NCI-H345 treated with DMSO at 0.1 percent for 48 hours (cell line): Measurements from ENCODE around the gene FFAR2.
"Not testable (repeated sequence)": the region's sequence is repeated elsewhere in the genome, so short reads cannot be mapped to it uniquely, and the experiment has no call there.

Experiments
- DNase-seq: peaks from one replicate; lab custom pipeline; 2025; ENCODE audit not compliant: unreplicated experiment; lab: John Stamatoyannopoulos, UW

Gene FFAR2

DNA sequence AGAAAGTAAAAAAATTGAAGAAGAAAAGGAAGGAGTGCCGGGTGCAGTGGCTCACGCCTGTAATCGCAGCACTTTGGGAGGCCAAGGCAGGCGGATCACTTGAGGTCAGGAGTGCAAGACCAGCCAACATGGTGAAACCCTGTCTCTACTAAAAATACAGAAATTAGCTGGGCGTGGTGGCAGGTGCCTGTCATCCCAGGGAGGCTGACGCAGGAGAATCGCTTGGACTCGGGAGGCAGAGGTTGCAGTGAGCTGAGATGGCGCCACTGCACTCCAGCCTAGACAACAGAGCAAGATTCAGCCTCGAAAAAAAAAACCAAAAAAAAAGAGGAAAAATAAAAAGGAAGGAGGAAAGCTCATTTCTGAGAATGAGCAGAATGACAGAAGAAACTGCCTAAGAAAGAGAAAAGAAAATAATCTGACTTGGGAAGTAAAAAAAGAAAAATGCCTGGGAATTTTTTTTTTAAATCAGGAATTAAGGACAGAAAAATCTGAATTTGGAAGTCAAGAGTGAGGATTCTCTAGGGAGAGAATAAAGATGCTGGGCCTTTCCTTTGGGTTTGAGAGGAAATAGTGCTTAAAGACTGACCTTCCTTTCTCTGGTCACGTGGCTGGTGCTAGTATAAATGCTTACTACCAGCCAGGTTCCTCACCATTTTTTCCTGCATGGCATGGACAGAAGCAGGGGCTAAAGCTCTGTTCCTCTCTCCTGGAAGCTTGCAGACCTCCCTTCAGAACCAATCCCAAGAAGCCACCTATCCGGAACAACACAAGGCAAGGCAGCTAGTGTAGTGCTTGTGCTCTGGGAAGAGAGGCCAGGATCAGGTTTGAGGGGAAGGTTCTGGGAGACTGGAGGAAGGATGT is at the start of gene FFAR2:
TSS of gene FFAR2 (plus strand) at position 652 of the 864 bp plus-strand sequence. CDS start 1,458 bp downstream, outside the sequence.
- no peak for DNase-seq

DNA sequence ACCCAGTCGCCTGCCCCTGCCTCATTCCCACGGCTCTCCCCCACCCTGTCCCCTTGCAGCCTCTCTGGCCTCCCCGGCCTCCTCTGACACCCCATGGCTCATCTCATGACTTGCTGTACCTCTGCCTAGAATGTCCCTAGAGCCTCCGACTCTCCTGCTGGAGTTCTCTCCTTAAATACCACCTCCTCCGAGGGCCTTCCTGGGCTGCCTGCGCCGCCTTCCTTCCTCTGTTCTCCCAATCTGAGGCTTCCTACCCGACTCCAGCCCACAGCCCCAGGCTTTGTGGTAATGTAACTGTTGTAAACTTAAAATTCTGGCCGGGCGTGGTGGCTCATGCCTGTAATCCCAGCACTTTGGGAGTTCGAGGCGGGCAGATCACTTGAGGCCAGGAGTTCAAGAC is 49.5 kb upstream of the FFAR2 start:
- DNase-seq = no peak

DNA sequence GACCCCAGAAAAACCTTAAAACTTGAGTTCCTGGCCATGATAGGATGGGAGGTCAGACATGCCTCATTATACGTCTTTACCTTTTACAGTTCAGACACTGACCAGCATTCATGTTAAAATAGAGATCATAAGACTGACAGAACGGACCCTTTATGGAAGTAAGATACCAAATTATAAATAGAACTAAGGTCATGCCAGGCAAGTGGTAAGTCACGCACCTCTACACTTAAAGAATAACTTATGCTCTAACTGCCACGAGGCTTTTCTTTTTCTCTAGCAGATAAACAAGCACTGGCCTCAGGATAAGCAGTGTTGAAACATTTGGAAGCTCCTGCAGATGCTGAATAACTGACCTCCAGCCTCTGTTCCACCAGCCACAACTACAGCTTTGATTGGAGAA is 48.8 kb upstream of the FFAR2 start:
- DNase-seq = no peak

DNA sequence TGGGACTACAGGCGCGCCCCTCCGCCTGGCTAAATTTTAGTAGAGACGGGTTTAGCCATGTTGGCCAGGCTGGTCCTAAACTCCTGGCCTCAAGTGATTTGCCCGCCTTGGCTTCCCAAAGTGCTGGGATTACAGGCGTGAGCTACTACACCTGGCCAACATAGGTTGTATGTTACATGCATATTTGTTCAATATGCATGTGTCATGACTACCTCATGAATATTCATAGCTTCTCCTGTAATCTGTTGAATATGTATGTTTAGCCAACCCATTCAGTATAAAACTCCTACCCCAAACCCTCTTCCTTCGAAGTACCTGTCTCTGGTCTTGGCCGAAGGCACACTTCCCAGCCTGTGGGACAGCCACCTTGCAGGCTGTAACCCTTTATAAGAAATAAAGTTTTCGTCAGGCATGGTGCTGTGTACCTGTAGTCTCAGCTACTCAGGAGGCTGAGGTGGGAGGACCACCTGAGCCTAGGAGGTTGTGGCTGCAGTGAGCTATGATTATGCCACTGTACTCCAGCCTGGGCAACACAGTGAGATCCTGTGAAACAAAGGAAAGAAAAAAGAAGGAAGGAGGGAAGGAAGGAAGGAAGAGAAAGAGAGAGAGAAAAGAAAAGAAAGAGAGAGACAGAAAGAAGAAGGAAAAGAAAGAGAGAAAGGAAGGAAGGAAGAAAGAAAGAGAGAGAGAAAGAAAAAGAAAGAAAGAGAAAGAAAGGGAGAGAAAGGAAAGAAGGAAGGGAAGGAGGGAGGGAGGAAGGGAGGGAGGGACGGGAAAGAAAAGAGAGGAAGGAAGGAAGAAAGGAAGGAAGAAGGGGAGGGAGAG is 47.9 kb upstream of the FFAR2 start:
- no peak for DNase-seq

DNA sequence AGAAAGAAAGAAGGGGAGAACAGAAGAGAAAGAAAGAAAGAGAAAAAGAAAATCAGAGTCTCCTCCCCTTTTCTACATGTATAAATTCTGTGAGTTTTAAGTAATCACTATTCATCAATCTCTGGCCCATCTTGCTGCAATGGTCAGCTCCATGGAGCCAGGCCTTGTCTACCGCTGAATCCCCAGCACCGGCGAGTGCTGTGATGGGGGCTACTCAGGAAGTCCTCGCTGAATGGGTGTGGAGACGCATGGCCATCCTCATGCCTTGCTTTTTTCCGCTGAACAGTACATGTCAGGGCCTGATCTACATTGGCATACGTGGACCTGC is 47.3 kb upstream of the FFAR2 start:
- no peak for DNase-seq

DNA sequence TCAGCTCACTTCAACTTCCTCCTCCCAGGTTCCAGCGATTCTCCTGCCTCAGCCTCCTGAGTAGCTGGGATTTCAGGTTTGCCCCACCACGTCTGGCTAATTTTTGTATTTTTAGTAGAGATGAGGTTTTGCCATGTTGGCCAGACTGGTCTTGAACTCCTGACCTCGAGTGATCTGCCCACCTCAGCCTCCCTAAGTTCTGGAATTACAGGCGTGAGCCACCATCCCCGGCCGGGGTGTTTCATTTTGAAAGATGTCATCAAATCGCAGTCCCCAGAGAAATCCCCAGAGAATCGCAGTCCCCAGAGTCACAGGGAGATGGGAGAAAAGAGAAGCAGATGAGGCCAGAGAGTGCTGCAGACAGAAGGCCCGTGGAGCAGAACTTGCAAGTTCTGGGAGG is 46.6 kb upstream of the FFAR2 start:
- DNase-seq = not testable (repeated sequence)

DNA sequence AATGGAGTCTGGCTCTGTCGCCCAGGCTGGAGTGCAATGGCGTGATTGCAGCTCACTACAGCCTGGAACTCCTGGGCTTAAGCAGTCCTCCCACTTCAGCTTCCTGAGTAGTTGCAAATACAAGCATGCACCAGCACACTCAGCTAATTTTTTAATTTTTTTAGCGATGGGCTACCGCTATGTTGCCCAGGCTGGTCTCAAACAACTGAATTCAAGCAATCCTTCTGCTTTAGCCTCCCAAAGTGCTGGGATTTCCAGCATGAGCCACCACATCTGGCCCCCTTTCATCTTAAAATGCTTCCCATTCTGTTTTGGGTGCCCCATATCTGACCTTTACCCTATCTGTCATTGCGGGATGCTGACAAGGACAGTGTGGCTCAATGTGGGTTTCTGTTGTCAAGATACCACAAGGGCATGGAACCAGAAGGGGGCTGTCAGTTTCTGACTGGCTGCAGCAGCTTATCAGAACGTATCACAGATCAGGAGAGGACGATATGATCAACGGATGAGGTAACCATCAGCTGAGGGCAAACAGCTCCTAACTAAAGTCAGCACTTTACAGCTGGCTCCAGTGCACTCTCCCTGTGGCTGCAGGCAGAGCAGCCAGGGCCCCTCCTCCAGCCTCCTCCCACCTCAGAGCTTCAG is 44.8 kb upstream of the FFAR2 start:
- no peak for DNase-seq

DNA sequence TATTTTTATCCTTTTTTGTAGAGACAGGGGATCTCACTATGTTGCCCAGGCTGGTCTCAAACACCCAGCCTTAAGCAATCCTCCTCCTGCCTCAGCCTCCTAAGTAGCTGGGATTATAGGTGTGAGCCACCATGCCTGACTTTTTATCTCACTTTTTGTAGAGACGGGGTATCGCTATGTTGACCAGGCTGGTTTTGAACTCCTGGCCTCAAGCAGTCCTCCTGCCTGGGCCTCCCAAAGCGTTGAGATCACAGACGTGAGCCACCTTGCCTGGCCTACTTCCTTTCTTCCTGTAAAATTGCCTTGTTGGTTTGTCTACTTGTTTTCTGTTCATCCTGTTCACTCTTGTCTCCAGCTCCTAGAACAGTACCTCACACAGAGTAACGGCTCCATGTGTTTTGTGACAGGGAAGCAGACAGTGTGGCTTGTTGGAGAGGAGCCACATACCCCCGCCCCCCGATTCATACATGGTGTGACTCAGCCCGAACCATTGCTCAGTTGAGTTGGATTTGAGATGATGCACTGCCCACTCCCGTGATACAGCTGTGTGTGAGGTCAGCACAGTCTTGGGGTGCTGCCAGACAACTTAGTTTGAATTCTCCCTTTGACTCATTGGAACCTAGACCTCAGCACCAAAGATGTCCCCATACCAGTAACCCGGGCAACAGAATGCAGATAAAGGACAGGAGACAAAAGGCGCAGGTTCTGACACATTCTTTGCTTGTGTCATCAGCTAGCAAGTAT is 43.0 kb upstream of the FFAR2 start:
- no peak for DNase-seq

DNA sequence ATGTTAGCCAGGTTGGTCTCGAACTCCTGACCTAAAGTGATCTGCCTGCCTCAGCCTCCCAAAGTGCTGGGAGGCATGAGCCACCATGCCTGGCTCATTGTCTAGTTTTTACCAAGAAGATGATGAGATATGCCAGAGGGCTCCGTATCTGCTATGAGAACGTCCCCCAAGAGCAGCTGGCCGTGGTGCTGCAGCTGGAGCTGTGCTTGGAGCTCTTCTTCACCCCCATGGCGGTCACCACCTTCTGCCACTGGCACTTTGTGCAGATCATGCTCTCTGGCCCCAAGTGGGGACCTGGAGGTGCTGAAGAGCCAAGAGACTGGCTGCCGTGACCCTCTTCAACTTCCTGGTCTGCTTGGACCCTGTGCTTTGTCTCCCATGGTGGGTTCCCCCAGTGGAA is 40.4 kb upstream of the FFAR2 start:
- no peak for DNase-seq

DNA sequence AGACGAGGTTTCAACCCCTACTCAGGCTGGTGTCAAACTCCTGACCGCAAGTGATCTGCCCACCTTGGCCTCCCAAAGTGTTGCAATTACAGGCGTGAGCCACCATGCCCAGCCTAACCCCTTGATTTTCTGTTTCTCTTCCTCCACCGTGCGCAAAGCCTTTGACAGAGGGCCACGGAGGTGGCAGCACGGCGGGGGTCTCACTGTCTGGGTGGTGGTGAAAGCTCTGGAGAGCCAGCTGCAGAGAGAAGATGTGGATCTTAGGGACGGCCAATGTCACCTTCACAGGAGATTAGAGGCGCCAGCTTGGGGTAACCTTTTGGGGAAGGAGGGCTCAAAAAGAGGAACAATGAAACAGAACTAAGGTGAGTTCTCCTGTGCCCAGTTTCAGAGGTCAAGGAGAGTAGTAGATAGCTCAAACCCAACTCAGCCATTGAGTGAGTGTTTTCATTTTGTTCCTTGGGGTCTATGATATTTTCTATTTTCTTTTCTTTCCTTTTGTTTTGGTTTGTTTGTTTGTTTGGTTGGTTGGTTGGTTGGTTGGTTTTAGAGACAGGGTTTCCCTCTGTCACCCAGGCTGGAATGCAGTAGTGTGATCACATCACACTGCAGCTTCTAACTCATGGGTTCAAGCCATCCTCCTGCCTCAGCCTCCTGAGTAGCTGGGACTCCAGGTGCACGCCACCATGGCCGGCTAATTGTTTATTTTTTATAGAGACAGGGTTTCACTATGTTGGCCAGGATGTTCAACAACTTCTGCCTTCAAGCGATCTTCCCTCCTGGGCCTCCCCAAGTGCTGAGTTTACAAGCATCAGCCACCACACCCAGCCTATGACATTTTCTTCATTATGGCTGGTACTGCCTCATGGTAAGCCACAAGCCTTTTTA is 39.5 kb upstream of the FFAR2 start:
- no peak for DNase-seq

DNA sequence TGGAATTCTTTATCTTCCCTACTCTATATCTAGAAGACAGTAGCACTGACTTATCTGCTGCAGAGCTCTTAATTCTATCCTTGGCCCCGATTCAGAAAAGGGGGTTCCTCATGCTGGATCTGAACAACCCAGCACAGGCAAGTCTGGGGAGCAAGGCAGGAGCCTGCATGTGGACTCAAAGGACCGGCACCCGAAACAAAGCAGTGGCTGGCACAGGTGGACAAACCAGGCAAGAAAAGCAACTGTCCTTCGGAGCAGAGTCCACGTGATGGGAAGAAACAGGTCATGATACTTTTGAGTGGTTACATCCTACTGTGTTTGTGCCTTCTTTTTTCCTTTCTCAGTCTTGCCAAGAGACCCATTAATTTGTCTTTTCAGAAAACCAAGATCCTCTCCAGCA is 38.9 kb upstream of the FFAR2 start:
- DNase-seq = no peak

DNA sequence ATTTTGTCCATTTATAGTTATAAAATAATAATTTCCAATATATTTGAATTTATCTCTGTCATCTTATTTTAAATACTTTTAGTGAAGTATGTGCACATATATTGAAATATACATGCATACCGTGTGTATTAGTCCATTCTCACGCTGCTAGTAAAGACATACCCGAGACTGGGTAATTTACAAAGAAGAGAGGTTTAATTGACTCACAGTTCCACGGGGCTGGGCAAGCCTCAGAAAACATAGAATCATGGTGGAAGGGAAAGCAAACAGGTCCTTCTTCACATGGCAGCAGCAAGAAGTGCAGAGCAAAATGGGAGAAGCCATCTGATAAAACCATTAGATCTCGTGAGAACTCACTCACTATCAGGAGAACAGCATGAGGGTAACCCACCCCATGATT is 37.6 kb upstream of the FFAR2 start:
- no peak for DNase-seq

DNA sequence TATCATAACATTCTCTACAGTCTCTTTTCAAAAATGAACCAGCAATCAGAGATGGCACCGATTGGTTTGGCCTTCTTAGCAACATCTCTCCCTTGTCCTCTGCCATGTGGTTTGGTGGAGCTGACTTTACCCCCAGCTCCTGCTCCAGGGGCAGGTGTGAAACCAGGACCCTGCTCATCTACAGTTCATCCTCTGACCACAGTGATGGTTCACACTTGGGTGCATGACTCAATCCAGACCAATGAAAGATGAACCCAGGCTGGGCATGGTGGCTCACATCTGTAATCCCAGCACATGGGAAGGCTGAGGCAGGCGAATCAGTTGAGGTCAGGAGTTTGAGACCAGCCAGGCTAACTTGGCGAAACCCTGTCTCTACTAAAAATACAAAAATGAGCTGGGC is 33.6 kb upstream of the FFAR2 start:
- no peak for DNase-seq

DNA sequence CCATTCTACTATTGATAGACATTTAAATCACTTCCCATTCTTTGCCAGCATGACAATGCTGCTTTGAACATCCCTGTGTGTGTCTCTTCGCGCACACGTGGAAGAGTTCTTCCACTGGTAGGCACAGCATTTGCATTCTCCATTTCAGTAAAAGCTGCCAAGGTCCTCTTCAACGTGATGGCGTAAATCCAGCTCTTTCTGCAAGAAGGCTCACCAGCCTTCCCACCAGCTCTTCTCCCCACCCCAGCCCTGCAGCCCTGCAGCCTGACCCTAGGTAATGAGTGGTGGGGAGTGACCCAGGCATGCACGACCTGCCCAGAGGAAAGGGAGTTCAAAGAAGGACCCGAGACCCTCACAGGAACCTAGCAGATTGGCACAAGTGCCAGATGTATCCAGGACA is 31.7 kb upstream of the FFAR2 start:
- no peak for DNase-seq

DNA sequence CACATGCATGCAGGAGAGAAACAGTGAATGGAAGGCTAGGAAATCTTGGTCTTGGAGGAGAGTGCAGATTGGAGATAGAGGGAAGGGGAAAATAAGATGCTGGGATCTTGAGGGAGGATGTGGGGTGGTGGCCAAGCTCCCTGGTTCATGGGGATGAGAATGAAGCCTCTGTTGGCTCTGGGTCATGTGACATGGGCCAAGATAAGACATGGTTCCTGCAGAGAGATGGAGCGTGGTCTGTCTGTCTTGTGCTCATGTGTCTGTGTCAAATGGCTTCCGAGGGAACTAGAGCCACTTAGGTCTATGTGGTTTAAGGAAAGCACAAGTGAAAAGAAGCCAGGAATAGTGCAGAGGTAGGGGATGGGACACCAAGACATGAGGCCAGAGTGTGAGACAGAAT is 30.8 kb upstream of the FFAR2 start:
- DNase-seq = no peak

DNA sequence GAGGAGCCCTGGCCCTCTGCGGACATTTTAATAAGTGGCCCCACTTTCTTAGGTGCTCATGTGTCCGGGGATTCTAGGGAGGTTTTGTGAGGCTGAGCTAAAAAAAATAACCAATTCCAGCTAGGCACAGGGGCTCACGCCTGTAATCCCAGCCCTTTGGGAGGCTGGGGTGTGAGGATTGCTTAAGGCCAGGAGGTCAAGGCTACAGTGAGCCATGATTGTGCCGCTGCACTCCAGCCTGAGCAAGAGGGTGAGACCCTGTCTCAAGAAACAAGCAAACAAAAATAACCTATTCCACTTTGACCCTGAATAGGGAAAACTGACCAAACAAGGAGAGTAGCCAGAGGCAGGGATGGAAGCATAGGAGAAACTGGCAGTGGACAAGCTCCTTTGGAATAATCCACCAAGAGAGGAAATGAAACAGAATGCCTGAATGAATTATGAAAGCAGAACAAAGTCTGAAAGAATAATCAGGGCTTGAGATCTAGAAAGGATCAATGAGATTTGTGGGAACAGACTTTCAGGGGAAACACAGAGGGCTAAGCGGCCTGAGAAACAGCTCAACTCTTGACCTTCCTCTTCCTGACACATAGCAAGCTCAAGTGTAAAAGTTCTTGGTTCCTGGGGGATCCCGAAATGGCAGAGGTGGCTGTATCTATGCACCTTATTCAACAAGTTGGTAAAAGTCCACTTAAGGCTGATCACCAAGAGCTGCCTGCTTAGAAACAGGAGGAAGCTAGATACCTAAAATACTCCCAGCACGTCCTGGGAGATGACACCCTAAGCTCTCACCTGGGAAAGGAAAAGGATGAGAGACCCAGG is 30.1 kb upstream of the FFAR2 start:
- DNase-seq = no peak

DNA sequence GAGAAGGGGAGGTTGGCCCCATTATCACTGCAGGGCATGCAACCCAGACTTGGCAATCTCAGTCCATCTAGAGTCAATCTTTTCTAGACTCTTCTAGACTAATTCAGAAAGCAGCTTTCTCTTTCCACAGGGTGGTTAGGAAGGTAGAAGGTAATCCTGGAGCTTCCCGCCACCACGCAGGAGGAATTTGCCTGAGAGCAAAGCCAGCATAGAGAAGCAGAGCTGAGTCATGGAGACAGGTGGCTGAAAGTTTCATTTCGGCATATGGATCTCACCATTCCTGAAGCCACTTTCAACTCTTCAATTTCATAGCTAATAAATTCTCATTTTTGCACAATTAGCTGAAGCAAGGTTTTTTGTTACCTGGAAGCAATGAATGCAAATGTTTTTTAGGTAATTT is 29.0 kb upstream of the FFAR2 start:
- DNase-seq = no peak

DNA sequence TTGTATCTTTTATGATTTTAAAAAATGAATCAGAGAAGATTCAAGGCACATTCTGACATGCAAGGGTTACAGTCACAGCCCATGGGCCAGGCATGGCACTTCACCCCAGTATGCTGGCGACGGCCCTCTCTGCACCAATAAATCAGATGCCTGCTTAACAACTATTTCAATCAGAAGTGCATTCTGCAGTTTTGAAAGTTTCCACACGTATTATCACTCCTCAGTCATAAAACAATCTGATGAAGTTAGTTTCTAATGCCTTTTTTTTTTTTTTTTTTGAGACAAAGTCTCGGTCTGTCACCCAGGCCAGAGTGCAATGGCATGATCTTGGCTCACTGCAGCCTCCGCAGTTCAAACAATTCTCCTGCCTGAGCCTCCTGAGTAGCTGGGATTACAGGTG is 28.3 kb upstream of the FFAR2 start:
- DNase-seq = no peak

DNA sequence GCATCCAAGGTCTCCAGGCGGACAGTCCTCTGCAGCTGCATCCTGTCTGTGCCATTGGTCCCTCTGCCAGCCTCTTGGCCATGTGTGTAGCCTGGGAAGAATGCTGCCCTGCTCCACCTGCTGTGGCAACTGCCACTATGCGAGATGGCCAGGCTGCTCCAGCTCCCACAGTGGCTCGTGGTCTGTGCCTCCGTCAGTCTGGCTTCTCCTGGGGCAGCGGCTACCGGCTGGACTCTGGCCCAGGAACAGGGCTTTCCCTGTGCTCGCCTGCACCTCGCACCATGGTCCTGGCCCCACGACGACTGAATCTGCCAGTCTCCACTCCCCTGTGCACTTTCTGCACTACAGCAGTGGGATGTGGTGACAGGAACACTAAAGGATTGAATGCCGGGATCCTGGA is 26.7 kb upstream of the FFAR2 start:
- DNase-seq = no peak
